GOT3 (cell line): ENCODE measurements around the gene BRSK1.

Experiments used
- DNase-seq: peaks from one replicate; lab custom pipeline; 2025; ENCODE audit warnings: mixed read lengths; lab: John Stamatoyannopoulos, UW

BRSK1 gene

GRCh38 chr19:55283548-55284377 is at the start of gene BRSK1:
Gene BRSK1, plus strand, starts transcription at chr19:55283997. Its CDS starts 446 bp downstream, at chr19:55284443.
- no peak for DNase-seq

- DNase-seq, result no peak
Observed at GRCh38 chr19:55238030-55238429, 45.8 kb upstream of the BRSK1 start.

- DNase-seq, result no peak
Observed at GRCh38 chr19:55239004-55239403, 44.8 kb upstream of the BRSK1 start.

- DNase-seq, result no peak
Observed at GRCh38 chr19:55240713-55241020, 43.1 kb upstream of the BRSK1 start.

GRCh38 chr19:55241143-55241934 is 42.5 kb upstream of the BRSK1 start:
- DNase-seq, result no peak

GRCh38 chr19:55241935-55242464 is 41.8 kb upstream of the BRSK1 start:
- DNase-seq, result no peak

- no peak for DNase-seq
Observed at GRCh38 chr19:55242517-55242916, 41.3 kb upstream of the BRSK1 start.

GRCh38 chr19:55244004-55244680 is 39.7 kb upstream of the BRSK1 start:
- no peak for DNase-seq

- no peak for DNase-seq
Observed at GRCh38 chr19:55245236-55245904, 38.4 kb upstream of the BRSK1 start.

GRCh38 chr19:55246462-55247451 is 37.0 kb upstream of the BRSK1 start:
- no peak for DNase-seq

- DNase-seq, result no peak
Observed at GRCh38 chr19:55247621-55248099, 36.1 kb upstream of the BRSK1 start.

GRCh38 chr19:55248166-55248675 is 35.6 kb upstream of the BRSK1 start:
- DNase-seq, result no peak

- no peak for DNase-seq
Observed at GRCh38 chr19:55248704-55249103, 35.1 kb upstream of the BRSK1 start.

- DNase-seq, result no peak
Observed at GRCh38 chr19:55249841-55250240, 34.0 kb upstream of the BRSK1 start.

GRCh38 chr19:55250262-55251036 is 33.3 kb upstream of the BRSK1 start:
- no peak for DNase-seq

GRCh38 chr19:55251341-55252081 is 32.3 kb upstream of the BRSK1 start:
- DNase-seq, result no peak

GRCh38 chr19:55252760-55253663 is 30.8 kb upstream of the BRSK1 start:
- DNase-seq, result no peak
